OCI-LY1 (cell line): ENCODE results near the gene UNC13C.

ENCODE experiments used
- H2AFZ ChIP-seq: fragments of 200-600 bp; sonication (generic), shearing (Covaris generic); 2 replicates; pipeline ENCODE4 v1.6.0; 2014; ENCODE audit warnings: antibody characterized with exemption, mild to moderate bottlenecking, low read length
- H3F3A ChIP-seq: fragments of 200-600 bp; sonication (generic), shearing (Covaris generic); 2 replicates; pipeline ENCODE4 v1.6.0; 2014; ENCODE audit warnings: mild to moderate bottlenecking, antibody characterized with exemption, low read length, moderate library complexity; ENCODE audit not compliant: insufficient read depth
- H3K27ac ChIP-seq: fragments of 200-600 bp; sonication (generic); 2 replicates; pipeline ENCODE4 v1.5.1; 2014; ENCODE audit warnings: low read length, mixed run types, mild to moderate bottlenecking, low read depth; ENCODE audit not compliant: poor library complexity, severe bottlenecking
- H3K27me3 ChIP-seq: fragments of 200-600 bp; sonication (generic); 2 replicates; pipeline ENCODE4 v1.6.0; 2014; ENCODE audit warnings: antibody characterized with exemption, mild to moderate bottlenecking, low read length, moderate library complexity; ENCODE audit not compliant: insufficient read depth
- H3K36me3 ChIP-seq: fragments of 200-600 bp; sonication (generic); 2 replicates; pipeline ENCODE4 v1.6.1; 2014; ENCODE audit warnings: mild to moderate bottlenecking, antibody characterized with exemption, low read length, moderate library complexity, mixed read lengths; ENCODE audit not compliant: insufficient read depth
- H3K4me1 ChIP-seq: fragments of 200-600 bp; sonication (generic); 2 replicates; pipeline ENCODE4 v1.5.1; 2014; ENCODE audit warnings: mild to moderate bottlenecking, low read length, moderate library complexity; ENCODE audit not compliant: insufficient read depth, severe bottlenecking
- H3K4me2 ChIP-seq: fragments of 200-600 bp; sonication (generic), shearing (Covaris generic); 2 replicates; pipeline ENCODE4 v1.6.1; 2014; ENCODE audit warnings: low read length
- H3K4me3 ChIP-seq: fragments of 200-600 bp; sonication (generic); 2 replicates; pipeline ENCODE4 v1.5.1; 2014; ENCODE audit warnings: low read length, low read depth, mild to moderate bottlenecking, mixed read lengths; ENCODE audit not compliant: poor library complexity, severe bottlenecking
- H3K79me2 ChIP-seq: fragments of 200-600 bp; shearing (Covaris generic); 2 replicates; pipeline ENCODE4 v1.6.1; 2016; ENCODE audit warnings: mixed run types, low read length, mixed read lengths; ENCODE audit not compliant: insufficient read depth
- H3K9ac ChIP-seq: fragments of 200-600 bp; sonication (generic), shearing (Covaris generic); 2 replicates; pipeline ENCODE4 v1.6.1; 2014; ENCODE audit warnings: mild to moderate bottlenecking, low read length, mixed read lengths
- H3K9me2 ChIP-seq: fragments of 200-600 bp; sonication (generic), shearing (Covaris generic); 2 replicates; pipeline ENCODE4 v1.6.1; 2014; ENCODE audit warnings: low read depth, mild to moderate bottlenecking, low read length, mixed read lengths
- H3K9me3 ChIP-seq: fragments of 200-600 bp; shearing (Covaris generic); 2 replicates; pipeline ENCODE4 v1.6.1; 2014; ENCODE audit warnings: low read length, mixed read lengths
- H4K20me1 ChIP-seq: fragments of 200-600 bp; sonication (generic), shearing (Covaris generic); 2 replicates; pipeline ENCODE4 v1.6.0; 2016; ENCODE audit warnings: mild to moderate bottlenecking, low read length; ENCODE audit not compliant: insufficient read depth
- EZH2 ChIP-seq: fragments of 200-600 bp; sonication (generic), shearing (Covaris generic); IDR thresholded peaks from 2 replicates; pipeline ENCODE4 v1.8.0; 2017; ENCODE audit warnings: borderline replicate concordance, mixed run types, mild to moderate bottlenecking, antibody characterized with exemption, low read length, moderate library complexity, mixed read lengths
- TF ChIP-seq, protein P1 (sequence below): fragments of 200-600 bp; sonication (generic), shearing (Covaris generic); IDR thresholded peaks from 2 replicates; pipeline ENCODE4 v1.5.1; 2017; ENCODE audit warnings: mild to moderate bottlenecking, antibody characterized with exemption, low read length, moderate library complexity, mixed read lengths

The UNC13C gene

DNA sequence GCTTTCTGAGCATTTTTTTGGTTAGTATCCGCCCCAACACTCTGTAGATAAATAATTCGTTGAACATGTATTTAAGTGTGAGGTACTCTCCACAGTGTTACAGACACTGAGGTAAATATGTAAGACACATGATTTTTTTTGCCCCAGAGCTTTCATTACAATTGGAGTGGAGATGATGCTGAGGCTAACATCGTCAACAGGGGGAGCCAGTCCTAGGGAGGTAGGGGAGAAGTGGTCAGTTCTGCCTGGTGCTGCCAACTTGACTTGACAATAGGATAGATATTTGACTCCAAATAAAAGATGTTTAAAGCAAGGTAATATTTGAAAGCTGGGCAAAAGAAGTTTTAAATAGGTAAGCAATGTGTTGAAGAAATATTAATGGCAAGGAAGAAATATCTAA is 295.7 kb downstream of the UNC13C start:
- no peak overlapping the region for H3K4me3 ChIP-seq
- no peak overlapping the region for H3K4me2 ChIP-seq
- no peaks in the 10 kb centered on the region for H3K4me1 ChIP-seq

DNA sequence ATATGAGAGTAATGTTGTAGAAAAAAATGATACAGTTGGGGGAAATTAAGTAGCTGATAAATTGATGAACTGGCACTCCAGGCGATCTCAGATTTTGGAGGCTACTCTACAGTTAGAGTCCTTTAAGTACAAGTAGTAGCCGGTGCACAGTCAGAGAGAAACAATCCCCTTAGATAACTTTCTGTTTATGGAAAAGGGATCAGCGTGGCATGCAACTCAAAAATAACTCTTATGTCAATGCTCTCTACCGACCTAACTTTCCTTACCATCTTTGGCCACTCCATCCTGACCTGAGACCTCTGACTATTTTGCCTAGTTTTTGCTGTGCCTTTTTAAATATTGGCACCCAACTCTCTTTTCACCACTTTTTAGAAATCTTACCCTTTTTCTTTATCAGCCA is 299.6 kb downstream of the UNC13C start:
- no peak overlapping the region for H2AFZ ChIP-seq
- no peak overlapping the region for H3K4me2 ChIP-seq
- H3K9me3 ChIP-seq, result no peaks in the 10 kb centered on the region
- H3K4me3 ChIP-seq, result no peak overlapping the region
- no peak overlapping the region for H3K9ac ChIP-seq
- no peaks in the 10 kb centered on the region for H4K20me1 ChIP-seq
- no peaks in the 10 kb centered on the region for H3K9me2 ChIP-seq
- H3K79me2 ChIP-seq, result no peaks in the 10 kb centered on the region
- H3K27me3 ChIP-seq, result no peaks in the 10 kb centered on the region
- no peak overlapping the region for H3K27ac ChIP-seq
- H3K4me1 ChIP-seq, result no peaks in the 10 kb centered on the region
- no peaks in the 10 kb centered on the region for H3F3A ChIP-seq
- TF ChIP-seq, protein P1, sequence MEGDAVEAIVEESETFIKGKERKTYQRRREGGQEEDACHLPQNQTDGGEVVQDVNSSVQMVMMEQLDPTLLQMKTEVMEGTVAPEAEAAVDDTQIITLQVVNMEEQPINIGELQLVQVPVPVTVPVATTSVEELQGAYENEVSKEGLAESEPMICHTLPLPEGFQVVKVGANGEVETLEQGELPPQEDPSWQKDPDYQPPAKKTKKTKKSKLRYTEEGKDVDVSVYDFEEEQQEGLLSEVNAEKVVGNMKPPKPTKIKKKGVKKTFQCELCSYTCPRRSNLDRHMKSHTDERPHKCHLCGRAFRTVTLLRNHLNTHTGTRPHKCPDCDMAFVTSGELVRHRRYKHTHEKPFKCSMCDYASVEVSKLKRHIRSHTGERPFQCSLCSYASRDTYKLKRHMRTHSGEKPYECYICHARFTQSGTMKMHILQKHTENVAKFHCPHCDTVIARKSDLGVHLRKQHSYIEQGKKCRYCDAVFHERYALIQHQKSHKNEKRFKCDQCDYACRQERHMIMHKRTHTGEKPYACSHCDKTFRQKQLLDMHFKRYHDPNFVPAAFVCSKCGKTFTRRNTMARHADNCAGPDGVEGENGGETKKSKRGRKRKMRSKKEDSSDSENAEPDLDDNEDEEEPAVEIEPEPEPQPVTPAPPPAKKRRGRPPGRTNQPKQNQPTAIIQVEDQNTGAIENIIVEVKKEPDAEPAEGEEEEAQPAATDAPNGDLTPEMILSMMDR, result no peak
- TF ChIP-seq EZH2, result no peak
- no peaks in the 10 kb centered on the region for H3K36me3 ChIP-seq

More for the DNA sequence above, 295.7 kb downstream of the UNC13C start:
- Histone ChIP-seq H2AFZ (no peak overlapping the region), H3K9ac (no peak overlapping the region), H3K79me2 (no peaks in the 10 kb centered on the region), H4K20me1 (no peaks in the 10 kb centered on the region), H3K9me3 (no peaks in the 10 kb centered on the region), H3K9me2 (no peaks in the 10 kb centered on the region), H3K27ac (no peak overlapping the region), H3F3A (no peaks in the 10 kb centered on the region), H3K36me3 (no peaks in the 10 kb centered on the region), H3K27me3 (no peaks in the 10 kb centered on the region)
- no peak for TF ChIP-seq EZH2
- TF ChIP-seq, protein P1, result peak; percentile 53

DNA sequence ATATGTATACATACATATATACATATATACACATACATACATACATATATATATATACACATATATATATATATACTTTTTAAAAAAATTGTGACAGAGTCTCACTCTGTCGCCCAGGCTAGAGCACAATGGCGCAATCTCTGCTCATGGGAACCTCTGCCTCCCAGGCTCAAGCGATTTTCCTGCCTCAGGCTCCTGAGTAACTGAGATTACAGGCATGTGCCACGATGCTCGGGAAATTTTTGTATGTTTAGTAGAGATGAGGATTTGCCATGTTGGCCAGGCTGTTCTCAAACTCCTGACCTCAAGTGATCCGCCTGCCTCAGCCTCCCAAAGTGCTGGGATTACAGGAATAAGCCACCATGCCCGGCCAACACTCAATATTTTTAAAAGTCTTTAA is 302.5 kb downstream of the UNC13C start:
- no peaks in the 10 kb centered on the region for H3K36me3 ChIP-seq
- H3K4me1 ChIP-seq, result no peaks in the 10 kb centered on the region
- no peaks in the 10 kb centered on the region for H3K79me2 ChIP-seq
- no peaks in the 10 kb centered on the region for H3K9me3 ChIP-seq
- no peaks in the 10 kb centered on the region for H3F3A ChIP-seq
- no peak overlapping the region for H3K4me3 ChIP-seq
- no peak overlapping the region for H3K9ac ChIP-seq
- no peak overlapping the region for H3K4me2 ChIP-seq
- H2AFZ ChIP-seq, result no peak overlapping the region
- TF ChIP-seq, protein P1, result no peak
- no peak for TF ChIP-seq EZH2
- H3K9me2 ChIP-seq, result no peaks in the 10 kb centered on the region
- no peak overlapping the region for H3K27ac ChIP-seq
- H4K20me1 ChIP-seq, result no peaks in the 10 kb centered on the region
- no peaks in the 10 kb centered on the region for H3K27me3 ChIP-seq
